Measurements from ENCODE around the gene SLC25A38. TPM values are rescaled to one million over a fixed set of nuclear protein-coding genes. Genes with fewer than 3 reads are reported as not detected.

Gene SLC25A38, protein sequence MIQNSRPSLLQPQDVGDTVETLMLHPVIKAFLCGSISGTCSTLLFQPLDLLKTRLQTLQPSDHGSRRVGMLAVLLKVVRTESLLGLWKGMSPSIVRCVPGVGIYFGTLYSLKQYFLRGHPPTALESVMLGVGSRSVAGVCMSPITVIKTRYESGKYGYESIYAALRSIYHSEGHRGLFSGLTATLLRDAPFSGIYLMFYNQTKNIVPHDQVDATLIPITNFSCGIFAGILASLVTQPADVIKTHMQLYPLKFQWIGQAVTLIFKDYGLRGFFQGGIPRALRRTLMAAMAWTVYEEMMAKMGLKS
- total RNA-seq (10 to 100 TPM; 39.9 to 55.4 TPM), total RNA-seq (76.7 to 86.8 reads per million in 2 donors)

DNA sequence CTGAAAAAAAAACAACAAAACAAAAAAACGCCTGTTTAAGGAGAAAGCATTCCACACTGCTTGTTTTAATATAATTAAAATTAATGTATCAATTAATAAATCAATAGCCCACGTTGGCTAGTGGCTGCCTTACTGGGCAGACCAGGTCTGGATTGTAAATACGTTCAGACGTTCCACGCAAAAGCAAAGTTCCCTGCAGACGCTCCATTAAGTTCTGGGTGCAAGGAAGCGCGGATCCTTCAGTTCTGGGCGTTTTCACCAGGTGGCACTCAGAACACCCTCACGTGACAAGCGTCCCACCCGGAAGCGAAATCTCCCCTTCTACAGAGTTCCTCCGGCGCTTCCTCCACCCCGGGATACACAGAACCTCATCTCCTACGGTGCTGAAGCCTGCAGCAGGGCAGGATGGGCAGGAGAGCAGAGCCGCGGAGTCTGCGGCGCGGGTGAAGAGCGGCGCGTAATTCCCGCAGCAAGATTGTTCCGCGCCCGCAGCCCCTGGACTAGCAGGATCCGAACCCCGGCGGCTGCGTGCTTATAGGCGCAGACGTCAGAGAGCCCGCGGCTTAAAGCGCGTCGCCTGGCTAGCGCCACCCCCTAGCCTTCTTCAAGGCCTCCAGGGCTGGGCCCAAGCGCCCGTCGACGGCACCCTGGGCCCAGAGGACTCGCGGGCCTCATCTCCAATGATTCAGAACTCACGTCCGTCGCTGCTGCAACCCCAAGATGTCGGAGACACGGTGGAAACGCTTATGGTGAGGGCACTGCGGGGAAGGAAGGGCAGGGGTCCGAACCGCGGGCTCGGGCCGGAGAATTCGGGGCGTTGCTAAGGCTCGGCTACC is at the start of gene SLC25A38:
Gene SLC25A38, plus strand, starts transcription at position 326 of the 836 bp plus-strand sequence. Its CDS starts 355 bp downstream, at position 681.
- DNase-seq: peak; percentile 64 to 69 (median 65)
- ATAC-seq: peak; percentile 85
- peak within 1 kb of the TSS; percentile 99 for H3K4me3 Mint-ChIP-seq
- peaks cover 39% of the 10 kb centered on the region for H3K4me1 Mint-ChIP-seq
- H3K27ac Mint-ChIP-seq: peak within 1 kb of the TSS; percentile 98
- no peaks in the 10 kb centered on the region for H3K27me3 Mint-ChIP-seq
- no peaks in the 10 kb centered on the region for H3K9me3 ChIP-seq (ENCODE audit: control insufficient read depth, low read length, poor library complexity, severe bottlenecking)
- H3K36me3 Mint-ChIP-seq (ENCODE audit: low read depth): no peaks in the 10 kb centered on the region

DNA sequence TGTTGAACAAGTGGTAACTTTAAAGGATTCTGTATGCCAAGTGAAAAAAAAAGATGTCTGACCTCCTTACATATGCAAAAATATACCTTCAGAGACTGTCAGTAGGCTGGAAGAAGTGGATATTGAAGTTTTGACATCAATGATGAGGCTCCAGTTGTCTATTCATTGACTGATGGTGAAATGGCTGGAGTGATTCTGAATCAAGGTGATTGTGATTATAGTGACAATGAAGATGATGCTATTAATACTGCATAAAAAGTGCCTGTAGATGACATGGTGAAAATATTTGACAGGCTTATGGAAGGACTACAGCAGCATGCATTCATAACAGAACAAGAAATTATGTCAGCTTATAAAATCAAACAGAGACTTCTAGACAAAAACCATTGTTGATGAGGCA is 49.6 kb upstream of the SLC25A38 start:
- H3K27me3 Mint-ChIP-seq: no peaks in the 10 kb centered on the region
- no peak overlapping the region for H3K27ac Mint-ChIP-seq
- peaks cover 2% of the 10 kb centered on the region for H3K4me1 Mint-ChIP-seq
- no peak for DNase-seq
- no peak for ATAC-seq
- H3K36me3 Mint-ChIP-seq (ENCODE audit: low read depth): no peaks in the 10 kb centered on the region
- H3K4me3 Mint-ChIP-seq: no peak overlapping the region
- no peaks in the 10 kb centered on the region for H3K9me3 ChIP-seq (ENCODE audit: control insufficient read depth, low read length, poor library complexity, severe bottlenecking)

DNA sequence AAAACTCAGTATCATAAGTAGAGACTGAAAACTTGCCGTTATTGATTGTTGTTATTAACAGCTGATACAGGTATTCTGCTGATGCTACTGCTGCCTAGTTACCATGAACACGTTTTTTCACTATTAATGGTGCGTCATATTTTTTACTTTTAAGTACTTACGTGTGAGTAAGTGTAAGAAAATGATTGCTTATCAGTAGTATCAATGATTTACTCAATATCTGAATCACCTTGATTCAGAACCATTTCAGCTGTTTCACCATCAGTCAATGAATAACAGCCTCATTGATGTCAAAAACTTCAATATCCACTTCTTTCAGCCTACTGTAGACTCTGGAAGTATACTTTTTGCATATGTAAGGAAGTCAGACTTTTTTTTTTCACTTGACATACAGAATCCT is 49.0 kb upstream of the SLC25A38 start:
- Mint-ChIP-seq H3K4me3 (no peak overlapping the region), H3K27me3 (no peaks in the 10 kb centered on the region)
- ATAC-seq: no peak

DNA sequence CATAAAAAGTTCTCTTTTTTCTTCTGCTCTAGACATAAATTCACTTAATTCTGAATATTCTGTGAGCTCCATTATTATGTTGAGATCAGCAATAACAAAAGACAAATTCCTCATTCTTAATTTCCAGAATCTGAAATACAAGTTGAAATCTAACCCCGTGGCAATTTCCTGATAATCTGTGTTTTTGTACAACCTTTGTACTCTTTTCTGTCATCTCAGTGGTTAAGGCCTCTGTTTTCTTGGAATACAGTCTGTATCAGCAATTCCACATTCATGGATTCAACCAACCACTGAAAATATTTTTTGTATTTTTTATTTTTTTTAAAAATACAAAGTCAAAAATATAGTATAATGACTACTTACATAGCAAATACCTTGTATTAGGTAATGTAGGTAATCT is 45.0 kb upstream of the SLC25A38 start:
- H3K36me3 Mint-ChIP-seq (ENCODE audit: low read depth): no peaks in the 10 kb centered on the region
- no peak for DNase-seq
- H3K27ac Mint-ChIP-seq: no peak overlapping the region
- no peak for ATAC-seq
- no peaks in the 10 kb centered on the region for H3K9me3 ChIP-seq (ENCODE audit: control insufficient read depth, low read length, poor library complexity, severe bottlenecking)
- H3K4me1 Mint-ChIP-seq: no peaks in the 10 kb centered on the region
- H3K4me3 Mint-ChIP-seq: no peak overlapping the region
- no peaks in the 10 kb centered on the region for H3K27me3 Mint-ChIP-seq

More for the DNA sequence above, 49.0 kb upstream of the SLC25A38 start:
- no peak for DNase-seq
- H3K9me3 ChIP-seq (ENCODE audit: control insufficient read depth, low read length, poor library complexity, severe bottlenecking): no peaks in the 10 kb centered on the region
- H3K36me3 Mint-ChIP-seq (ENCODE audit: low read depth): no peaks in the 10 kb centered on the region
- H3K4me1 Mint-ChIP-seq: peaks cover 2% of the 10 kb centered on the region
- no peak overlapping the region for H3K27ac Mint-ChIP-seq

DNA sequence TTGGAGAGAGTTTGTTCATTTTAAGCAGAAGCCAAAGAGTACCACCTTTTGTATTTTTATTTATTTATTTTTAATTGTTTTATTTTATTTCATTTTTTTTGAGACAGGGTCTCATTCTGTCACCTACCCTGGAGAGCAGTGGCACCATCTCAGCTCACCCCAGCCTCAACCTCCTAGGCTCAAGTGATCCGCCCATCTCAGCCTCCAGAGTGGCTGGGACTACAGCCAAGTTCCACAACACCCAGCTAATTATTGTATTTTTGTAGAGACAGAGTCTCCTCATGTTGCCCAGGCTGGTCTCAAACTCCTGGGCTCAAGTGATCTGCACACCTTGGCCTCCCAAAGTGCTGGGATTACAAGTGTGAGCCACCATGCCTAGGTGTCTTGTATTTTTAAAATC is 44.1 kb upstream of the SLC25A38 start:
- Mint-ChIP-seq H3K4me3 (no peak overlapping the region), H3K36me3 (ENCODE audit: low read depth) (no peaks in the 10 kb centered on the region), H3K27ac (no peak overlapping the region), H3K4me1 (no peaks in the 10 kb centered on the region), H3K27me3 (no peaks in the 10 kb centered on the region)
- no peaks in the 10 kb centered on the region for H3K9me3 ChIP-seq (ENCODE audit: control insufficient read depth, low read length, poor library complexity, severe bottlenecking)
- ATAC-seq (no peak), DNase-seq (no peak)

DNA sequence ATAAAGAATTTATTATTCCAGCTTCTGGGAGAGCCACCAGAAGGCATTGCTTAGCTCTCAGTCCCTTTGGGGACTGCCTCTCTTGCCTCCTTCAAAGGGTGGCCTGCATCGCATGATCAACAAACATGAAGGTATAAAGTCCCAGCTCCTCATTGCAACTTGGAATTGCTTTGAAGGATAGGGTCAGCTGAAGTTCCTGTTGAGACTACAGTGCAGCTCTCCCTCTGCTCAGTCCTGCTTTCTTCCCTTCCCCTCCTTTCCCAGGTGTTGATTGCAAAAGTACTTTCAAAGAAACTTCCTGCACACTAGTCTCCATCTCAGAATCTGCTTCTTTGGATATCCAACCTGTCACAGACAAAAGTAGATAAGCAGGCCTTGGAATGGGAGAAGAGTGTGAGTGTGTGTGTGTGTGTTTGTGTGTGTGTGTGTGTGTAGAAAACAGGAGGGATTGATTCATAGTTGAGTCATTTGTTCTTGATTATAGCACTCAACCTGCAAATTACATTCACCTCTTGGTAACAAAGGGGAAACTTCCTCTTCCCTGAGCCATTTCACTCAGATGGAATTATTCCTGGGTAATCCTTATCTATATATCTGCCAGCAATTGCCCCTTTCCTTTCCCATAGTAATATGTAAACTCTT is 40.0 kb upstream of the SLC25A38 start:
- Mint-ChIP-seq H3K4me1 (peaks cover 4% of the 10 kb centered on the region), H3K27ac (no peak overlapping the region), H3K27me3 (no peaks in the 10 kb centered on the region), H3K36me3 (ENCODE audit: low read depth) (no peaks in the 10 kb centered on the region), H3K4me3 (no peak overlapping the region)
- no peaks in the 10 kb centered on the region for H3K9me3 ChIP-seq (ENCODE audit: control insufficient read depth, low read length, poor library complexity, severe bottlenecking)
- ATAC-seq: no peak
- no peak for DNase-seq

DNA sequence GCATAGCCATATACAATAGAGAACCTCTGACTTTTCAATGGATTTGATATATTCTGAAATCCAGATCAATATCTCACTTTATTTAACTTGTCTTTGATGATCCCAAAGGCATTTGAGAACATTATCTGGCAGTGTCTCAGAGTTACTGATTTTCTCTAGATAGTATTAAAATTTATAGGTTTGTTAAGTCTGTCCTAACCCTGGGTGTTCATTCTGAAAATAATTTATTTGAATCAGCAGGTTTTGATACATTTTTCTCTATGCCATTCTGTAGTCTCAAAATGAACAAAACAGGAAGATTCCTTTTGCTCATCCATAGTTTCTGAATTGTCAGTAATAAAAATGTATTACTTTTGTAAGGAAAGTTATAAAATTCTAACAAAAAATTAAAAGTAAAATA is 39.4 kb upstream of the SLC25A38 start:
- H3K27ac Mint-ChIP-seq: no peak overlapping the region
- ATAC-seq (no peak), DNase-seq (no peak)
- peaks cover 4% of the 10 kb centered on the region for H3K4me1 Mint-ChIP-seq
- H3K27me3 Mint-ChIP-seq: no peaks in the 10 kb centered on the region
- no peaks in the 10 kb centered on the region for H3K36me3 Mint-ChIP-seq (ENCODE audit: low read depth)
- no peaks in the 10 kb centered on the region for H3K9me3 ChIP-seq (ENCODE audit: control insufficient read depth, low read length, poor library complexity, severe bottlenecking)
- no peak overlapping the region for H3K4me3 Mint-ChIP-seq

DNA sequence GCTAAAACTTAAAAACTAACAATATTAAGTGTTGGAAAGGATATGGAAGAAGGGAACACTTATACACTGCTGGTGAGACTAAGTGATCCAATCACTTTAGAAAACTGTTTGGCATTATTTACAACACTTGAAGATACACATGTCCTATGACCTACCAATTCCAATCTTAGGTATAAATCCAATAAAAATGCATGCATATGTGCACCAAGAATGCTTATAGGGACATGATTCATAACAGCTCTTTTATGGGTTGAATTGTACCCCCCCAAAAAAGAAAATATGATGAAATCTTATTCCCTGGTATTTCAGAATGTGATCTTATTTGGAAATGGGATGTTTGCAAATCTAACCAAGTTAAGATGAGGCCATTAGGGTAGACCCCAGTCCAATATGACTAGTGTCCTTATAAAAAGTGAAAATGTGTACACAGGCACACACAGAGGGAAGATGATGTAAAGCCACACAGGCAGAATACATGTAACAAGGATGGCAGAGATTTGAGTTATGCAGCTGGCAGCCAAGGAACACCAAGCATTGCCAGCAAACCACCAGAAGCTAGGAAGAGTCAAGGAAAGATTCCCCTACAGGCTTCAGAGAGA is 38.3 kb upstream of the SLC25A38 start:
- H3K27ac Mint-ChIP-seq: peak overlapping the region; percentile 19

DNA sequence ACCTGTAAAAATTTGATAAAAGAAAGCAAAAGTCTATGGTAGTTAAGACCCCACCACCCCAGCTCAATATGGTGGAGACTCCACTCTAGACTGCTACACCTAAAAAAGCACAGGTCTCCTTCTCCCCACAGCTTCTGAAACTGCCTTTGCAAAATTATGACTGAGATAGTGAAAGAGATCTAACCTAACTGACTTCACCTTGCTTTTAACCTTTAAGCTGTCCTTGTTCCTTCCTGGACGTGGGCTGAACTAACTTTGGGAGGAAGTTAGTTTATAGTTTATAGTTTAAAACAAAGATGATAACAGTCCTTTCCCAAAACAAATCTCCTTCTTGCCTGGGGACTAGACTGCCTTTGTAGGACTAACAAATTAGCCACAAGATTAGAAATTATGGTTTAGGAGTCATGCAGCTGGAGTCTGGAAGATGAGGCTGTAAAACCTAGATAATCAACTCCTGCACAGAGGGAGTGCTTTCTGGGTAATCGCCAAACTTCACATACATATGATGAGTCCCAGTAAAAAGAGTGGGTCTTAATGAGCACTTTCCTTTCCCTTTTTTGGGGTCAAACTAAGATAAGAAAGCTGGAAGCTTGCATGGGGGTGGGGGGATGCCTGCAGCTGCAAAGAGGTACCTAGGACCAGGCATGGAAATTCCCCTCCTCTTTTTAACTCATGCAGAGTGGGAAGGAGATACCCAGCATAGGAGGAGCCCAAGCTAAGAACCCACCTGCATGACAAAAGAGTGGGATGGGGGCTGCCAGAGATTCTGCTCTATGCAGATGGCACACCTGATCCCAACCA is 36.2 kb upstream of the SLC25A38 start:
- H3K4me1 Mint-ChIP-seq: peaks cover 4% of the 10 kb centered on the region
- H3K27me3 Mint-ChIP-seq: no peaks in the 10 kb centered on the region
- H3K9me3 ChIP-seq (ENCODE audit: control insufficient read depth, low read length, poor library complexity, severe bottlenecking): no peaks in the 10 kb centered on the region
- no peaks in the 10 kb centered on the region for H3K36me3 Mint-ChIP-seq (ENCODE audit: low read depth)
- H3K4me3 Mint-ChIP-seq: no peak overlapping the region
- ATAC-seq: no peak
- no peak overlapping the region for H3K27ac Mint-ChIP-seq
- no peak for DNase-seq

More for the DNA sequence above, 38.3 kb upstream of the SLC25A38 start:
- Mint-ChIP-seq H3K4me1 (peaks cover 4% of the 10 kb centered on the region), H3K4me3 (no peak overlapping the region), H3K27me3 (no peaks in the 10 kb centered on the region), H3K36me3 (ENCODE audit: low read depth) (no peaks in the 10 kb centered on the region)
- DNase-seq: no peak
- H3K9me3 ChIP-seq (ENCODE audit: control insufficient read depth, low read length, poor library complexity, severe bottlenecking): no peaks in the 10 kb centered on the region
- no peak for ATAC-seq

DNA sequence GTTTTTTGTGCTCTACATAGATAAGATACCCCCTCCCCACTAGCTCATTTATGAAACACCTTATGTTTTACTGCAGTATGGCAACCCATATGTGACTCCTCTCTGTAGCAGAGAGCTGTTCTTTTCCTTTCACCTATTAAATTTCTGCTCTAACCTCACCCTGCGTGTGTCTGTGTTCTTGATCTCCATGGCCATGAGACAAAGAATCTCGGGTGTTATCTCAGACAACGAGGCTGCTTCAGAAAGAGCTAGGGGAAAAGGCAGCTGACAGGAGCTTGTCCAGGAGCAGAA is 35.6 kb upstream of the SLC25A38 start:
- Mint-ChIP-seq H3K36me3 (ENCODE audit: low read depth) (peaks cover 3% of the 10 kb centered on the region), H3K4me1 (peaks cover 4% of the 10 kb centered on the region), H3K27ac (no peak overlapping the region), H3K27me3 (no peaks in the 10 kb centered on the region), H3K4me3 (no peak overlapping the region)
- ATAC-seq (no peak), DNase-seq (no peak)
- H3K9me3 ChIP-seq (ENCODE audit: control insufficient read depth, low read length, poor library complexity, severe bottlenecking): no peaks in the 10 kb centered on the region

DNA sequence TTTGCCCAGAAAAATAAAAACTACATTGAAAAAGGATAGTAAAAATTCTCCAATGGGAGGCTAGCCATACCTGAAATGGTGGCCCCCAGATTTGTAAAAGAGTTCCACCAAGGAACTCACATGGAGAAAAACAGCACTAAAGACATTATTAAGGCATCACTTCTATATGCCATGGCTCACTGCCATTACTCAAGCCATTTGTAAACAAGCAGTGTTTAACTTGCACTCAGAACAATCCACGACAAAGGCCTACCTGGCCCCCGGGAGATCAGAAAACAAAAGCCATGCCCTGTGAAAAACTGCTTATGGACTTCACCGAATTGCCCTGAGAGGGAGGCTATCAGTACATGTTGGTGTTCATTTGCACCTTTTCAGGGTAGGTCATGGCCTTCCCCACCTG is 34.1 kb upstream of the SLC25A38 start:
- H3K9me3 ChIP-seq (ENCODE audit: control insufficient read depth, low read length, poor library complexity, severe bottlenecking): no peaks in the 10 kb centered on the region
- H3K36me3 Mint-ChIP-seq (ENCODE audit: low read depth): peaks cover 4% of the 10 kb centered on the region
- no peak for DNase-seq
- no peak overlapping the region for H3K4me3 Mint-ChIP-seq
- no peaks in the 10 kb centered on the region for H3K27me3 Mint-ChIP-seq
- peaks cover 4% of the 10 kb centered on the region for H3K4me1 Mint-ChIP-seq
- no peak overlapping the region for H3K27ac Mint-ChIP-seq
- no peak for ATAC-seq

DNA sequence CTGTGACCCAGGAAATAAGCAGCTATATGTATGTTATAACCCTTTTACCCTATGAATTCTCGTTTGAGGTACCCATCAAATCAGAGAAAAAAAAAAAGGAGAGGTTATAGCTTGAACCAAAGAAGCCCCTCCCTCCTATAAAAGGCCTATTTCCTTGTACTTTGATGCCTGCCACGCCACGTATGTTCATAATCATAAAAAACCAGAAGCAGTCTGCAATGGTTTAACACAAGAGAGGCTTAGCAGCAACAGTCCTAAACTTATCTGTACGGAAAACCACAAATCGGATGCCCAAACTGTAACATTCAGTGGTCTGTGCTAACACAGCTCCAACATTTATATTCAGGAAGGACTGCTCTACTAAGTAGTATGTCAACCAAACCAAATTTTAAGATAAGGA is 32.5 kb upstream of the SLC25A38 start:
- ATAC-seq: no peak
- H3K27ac Mint-ChIP-seq: no peak overlapping the region
- peaks cover 6% of the 10 kb centered on the region for H3K36me3 Mint-ChIP-seq (ENCODE audit: low read depth)
- H3K4me3 Mint-ChIP-seq: no peak overlapping the region
- H3K4me1 Mint-ChIP-seq: peaks cover 10% of the 10 kb centered on the region
- DNase-seq: no peak
- H3K9me3 ChIP-seq (ENCODE audit: control insufficient read depth, low read length, poor library complexity, severe bottlenecking): no peaks in the 10 kb centered on the region
- H3K27me3 Mint-ChIP-seq: peaks cover 5% of the 10 kb centered on the region

Data from T-helper 17 cell (primary cell).